Activated CD4-positive, alpha-beta T cell treated with anti-CD3 and anti-CD28 coated beads for 36 hours (primary cell): ENCODE measurements around the gene DCP1A. TPM values are rescaled to one million over a fixed set of nuclear protein-coding genes. Genes with fewer than 3 reads are reported as not detected.

Source experiments
- ATAC-seq: fragments of 200-7000 bp; cut with Tn5 transposase; one replicate; pipeline ENCODE4 v1.10.0; 2021; ENCODE audit warnings: mild to moderate bottlenecking, moderate library complexity
- CTCF ChIA-PET: fragments of 350-600 bp; sonication (Branson Sonifier 250); formaldehyde crosslinking; loops from one replicate; lab custom pipeline; 2021; ENCODE audit warnings: antibody characterized with exemption; lab: Charles Lee
- POLR2A ChIA-PET: fragments of 350-600 bp; sonication (Branson Sonifier 250); formaldehyde crosslinking; loops from one replicate; lab custom pipeline; 2021; ENCODE audit warnings: antibody characterized with exemption, inconsistent platforms; lab: Charles Lee
- DNase-seq: peaks from one replicate; pipeline ENCODE4 v3.0.0-alpha.2; 2020
- H3K27ac Mint-ChIP-seq: one replicate; pipeline ENCODE4 v1.8.0; 2021; ENCODE audit warnings: mixed read lengths
- H3K27me3 Mint-ChIP-seq: one replicate; pipeline ENCODE4 v1.8.0; 2021; ENCODE audit warnings: mixed read lengths
- H3K36me3 Mint-ChIP-seq: one replicate; pipeline ENCODE4 v1.8.0; 2021; ENCODE audit warnings: low read depth, mixed read lengths
- H3K4me1 Mint-ChIP-seq: one replicate; pipeline ENCODE4 v1.8.0; 2021; ENCODE audit warnings: mixed read lengths
- H3K4me3 Mint-ChIP-seq: one replicate; pipeline ENCODE4 v1.8.0; 2021; ENCODE audit warnings: mild to moderate bottlenecking, moderate library complexity, mixed read lengths
- H3K9me3 Mint-ChIP-seq: one replicate; pipeline ENCODE4 v1.8.0; 2021; ENCODE audit warnings: low read depth, mixed read lengths
- intact Hi-C, 2 experiments: fragments of 100-400 bp; cut with DNase I in 1 of 2; cut with micrococcal nuclease in 1 of 2; formaldehyde crosslinking; loops; one replicate each; pipeline versions ENCODE4 v1.14.2 to v1.15.1; 2022 to 2024; cut with DNase I, micrococcal nuclease
- total RNA-seq, 2 experiments: library from RNA; stranded (reverse); gene quantifications; one replicate each; pipeline ENCODE4 v1.2.3, GENCODE V29; 2021

DCP1A gene
- total RNA-seq, 2 experiments from 2014 or later = 33.4 to 41.9 TPM

DNA sequence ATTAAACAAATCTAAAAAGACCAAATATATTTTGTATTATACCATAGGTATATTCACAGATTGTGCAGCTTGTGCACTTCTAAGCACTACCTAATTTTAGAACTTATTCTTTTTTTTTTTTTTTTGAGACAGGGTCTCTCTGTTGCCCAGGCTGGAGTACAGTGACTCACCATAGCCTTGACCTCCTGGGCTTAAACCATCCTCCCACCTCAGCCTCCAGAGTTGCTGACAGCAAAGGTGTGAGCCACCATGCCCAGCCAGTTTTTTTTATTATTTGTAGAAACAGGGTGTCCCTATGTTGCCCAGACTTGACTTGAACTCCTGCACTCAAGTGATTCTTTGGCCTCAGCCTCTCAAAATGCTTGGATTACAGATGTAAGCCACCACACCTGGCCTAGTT lies 79.6 kb downstream of the DCP1A start:
- no peak for DNase-seq
- no peaks in the 10 kb centered on the region for H3K9me3 Mint-ChIP-seq
- no peak for ATAC-seq
- POLR2A ChIA-PET = no interaction called here
- H3K4me3 Mint-ChIP-seq = no peak overlapping the region
- no peak overlapping the region for H3K27ac Mint-ChIP-seq
- CTCF ChIA-PET = interaction anchor here (0.5 kb wide), 1 partner anchor 305 kb away, joined by 3 read pairs; no protein-coding TSS in a partner anchor
- H3K4me1 Mint-ChIP-seq = peaks cover 4% of the 10 kb centered on the region
- no peaks in the 10 kb centered on the region for H3K36me3 Mint-ChIP-seq
- intact Hi-C loops = no loop called here
- no peaks in the 10 kb centered on the region for H3K27me3 Mint-ChIP-seq

DNA sequence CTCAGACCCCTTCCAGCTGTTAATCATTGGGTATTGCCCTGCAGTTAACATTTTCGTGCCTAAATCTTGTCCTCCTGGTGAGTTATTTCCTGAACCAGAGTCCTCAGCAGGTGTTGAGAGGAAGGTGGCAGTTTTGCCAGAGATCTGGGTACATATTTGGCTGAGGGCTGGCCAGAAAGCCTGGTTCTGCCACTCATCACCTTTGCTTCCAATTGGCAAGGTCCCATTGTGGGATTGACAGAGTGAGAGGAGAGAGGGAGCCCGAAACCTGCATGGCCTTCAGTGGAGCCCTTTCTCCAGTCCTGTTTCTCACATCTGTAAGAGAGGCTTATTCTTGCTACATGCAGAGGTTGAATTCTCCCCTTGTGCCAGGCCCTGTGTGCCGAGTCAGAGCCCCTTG lies 82.6 kb downstream of the DCP1A start:
- ChIA-PET CTCF (no interaction called here), POLR2A (no interaction called here)
- H3K27ac Mint-ChIP-seq = no peak overlapping the region
- no peaks in the 10 kb centered on the region for H3K27me3 Mint-ChIP-seq
- no peaks in the 10 kb centered on the region for H3K9me3 Mint-ChIP-seq
- ATAC-seq = no peak
- no peak overlapping the region for H3K4me3 Mint-ChIP-seq
- DNase-seq = no peak
- H3K36me3 Mint-ChIP-seq = no peaks in the 10 kb centered on the region
- intact Hi-C loops = no loop called here
- H3K4me1 Mint-ChIP-seq = no peaks in the 10 kb centered on the region

DNA sequence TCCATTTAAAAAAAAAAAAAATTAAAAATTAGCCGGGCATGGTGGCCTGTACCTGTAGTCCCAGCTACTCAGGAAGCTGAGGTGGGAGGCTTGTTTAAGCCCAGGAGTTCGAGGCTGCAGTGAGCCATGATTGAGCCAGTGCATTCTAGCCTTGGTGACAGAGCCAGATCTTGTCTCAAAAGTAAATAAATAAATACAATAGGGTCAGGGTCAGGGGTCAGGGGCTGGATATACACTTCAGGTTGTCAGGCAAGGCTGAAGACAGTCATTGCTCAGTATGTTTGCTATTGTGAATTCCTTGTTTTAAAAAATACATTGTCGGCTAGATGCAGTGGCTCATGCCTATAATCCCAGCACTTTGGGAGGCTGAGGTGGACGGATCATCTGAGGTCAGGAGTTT lies 83.4 kb downstream of the DCP1A start:
- POLR2A ChIA-PET = no interaction called here
- intact Hi-C loops = no loop called here
- H3K9me3 Mint-ChIP-seq = no peaks in the 10 kb centered on the region
- no peaks in the 10 kb centered on the region for H3K36me3 Mint-ChIP-seq
- CTCF ChIA-PET = no interaction called here
- H3K27ac Mint-ChIP-seq = no peak overlapping the region
- DNase-seq (no peak), ATAC-seq (no peak)
- no peak overlapping the region for H3K4me3 Mint-ChIP-seq
- no peaks in the 10 kb centered on the region for H3K27me3 Mint-ChIP-seq
- H3K4me1 Mint-ChIP-seq = no peaks in the 10 kb centered on the region

DNA sequence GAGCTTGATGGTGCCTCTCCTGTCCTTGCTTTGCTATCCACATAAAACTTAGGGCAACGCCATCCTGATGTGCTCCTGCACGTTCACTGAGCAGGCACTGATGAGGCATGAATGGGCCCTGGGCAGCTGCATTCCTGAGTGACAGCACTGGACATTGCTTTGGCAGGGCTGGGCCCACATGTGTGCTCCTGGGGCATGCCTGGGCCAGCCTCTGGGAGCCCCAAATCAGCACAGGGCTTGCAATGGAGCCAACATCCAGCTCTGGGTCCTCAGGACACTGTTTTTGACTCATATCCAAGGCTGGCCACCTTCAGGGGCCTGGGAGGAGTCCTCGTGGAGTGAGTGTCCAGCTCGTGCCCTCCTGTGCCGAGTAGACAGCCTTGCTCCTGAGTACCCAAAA lies 85.6 kb downstream of the DCP1A start:
- intact Hi-C loops = no loop called here
- Mint-ChIP-seq H3K27ac (no peak overlapping the region), H3K4me3 (no peak overlapping the region), H3K36me3 (no peaks in the 10 kb centered on the region), H3K4me1 (no peaks in the 10 kb centered on the region), H3K9me3 (no peaks in the 10 kb centered on the region), H3K27me3 (no peaks in the 10 kb centered on the region)
- ATAC-seq (no peak), DNase-seq (no peak)
- ChIA-PET POLR2A (no interaction called here), CTCF (interaction anchor here (1.0 kb wide), 1 partner anchor 82 kb away, joined by 3 read pairs; no protein-coding TSS in a partner anchor)

DNA sequence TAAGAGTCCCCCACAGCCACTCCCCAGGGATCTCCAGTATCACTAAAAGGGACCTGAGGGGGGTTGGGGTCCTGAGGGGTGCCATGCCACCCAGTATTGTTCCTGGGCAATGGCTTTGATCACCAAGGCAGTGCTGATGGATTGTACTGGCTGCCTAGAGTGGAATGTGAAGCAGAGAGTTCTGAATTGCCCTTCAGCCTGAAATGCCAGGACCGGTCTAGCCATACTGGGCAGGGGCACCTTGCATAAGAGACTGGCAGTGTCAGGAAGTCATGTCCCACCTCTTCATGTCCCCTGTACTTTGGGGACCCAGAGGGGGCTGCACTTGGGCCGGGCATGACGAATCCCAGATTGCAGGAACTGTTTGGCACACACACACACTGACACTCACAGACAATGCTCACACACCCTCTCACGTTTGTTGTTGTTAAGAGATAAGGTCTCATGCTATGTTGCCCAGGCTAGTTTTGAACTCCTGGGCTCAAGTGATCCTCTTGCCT lies 87.0 kb downstream of the DCP1A start:
- no peaks in the 10 kb centered on the region for H3K36me3 Mint-ChIP-seq
- no peak overlapping the region for H3K27ac Mint-ChIP-seq
- ChIA-PET POLR2A (no interaction called here), CTCF (no interaction called here)
- intact Hi-C loops = no loop called here
- H3K4me3 Mint-ChIP-seq = no peak overlapping the region
- H3K4me1 Mint-ChIP-seq = no peaks in the 10 kb centered on the region
- no peaks in the 10 kb centered on the region for H3K27me3 Mint-ChIP-seq
- H3K9me3 Mint-ChIP-seq = no peaks in the 10 kb centered on the region
- DNase-seq (no peak), ATAC-seq (no peak)

DNA sequence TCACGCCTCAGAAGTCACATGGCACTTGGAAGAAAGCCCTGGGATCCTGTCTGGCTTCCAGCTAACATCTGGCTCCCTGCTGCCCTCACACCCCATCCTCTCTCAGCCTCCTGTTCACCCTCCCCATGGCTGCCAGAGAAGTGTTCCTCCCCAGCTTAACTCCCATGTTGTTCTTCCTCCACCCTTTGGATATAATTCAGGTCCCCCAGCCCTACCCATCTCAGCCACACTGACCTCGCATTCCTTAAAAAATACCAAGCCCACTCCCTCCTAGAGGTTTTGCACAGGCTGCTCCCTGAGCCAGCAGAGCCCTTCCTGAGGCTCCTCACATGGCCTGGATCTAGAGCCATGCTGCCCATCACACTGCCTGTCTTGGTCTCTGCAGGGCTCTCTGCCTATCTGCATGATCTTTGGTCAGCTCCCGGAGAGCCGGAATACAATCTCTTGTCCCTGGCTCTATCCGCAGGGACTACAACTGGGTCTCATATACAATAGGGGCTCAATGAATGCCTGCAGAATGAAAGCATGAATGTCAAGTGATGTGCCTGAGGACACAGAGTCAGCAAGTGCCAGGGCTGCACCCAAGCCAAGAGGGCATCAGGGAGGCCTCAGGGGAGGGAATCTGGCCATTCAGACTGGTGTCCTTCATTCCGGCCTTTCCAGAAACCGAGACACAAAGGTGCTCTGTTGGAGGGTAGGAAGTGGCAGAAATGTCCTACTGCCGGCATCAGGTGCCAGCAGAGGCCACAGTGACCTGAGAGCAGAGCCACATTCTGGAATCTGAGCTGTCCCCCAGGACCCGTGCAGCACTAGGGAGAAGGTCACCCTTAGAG lies 87.7 kb downstream of the DCP1A start:
- ATAC-seq = no peak
- Mint-ChIP-seq H3K4me3 (no peak overlapping the region), H3K36me3 (peaks cover 1% of the 10 kb centered on the region), H3K4me1 (no peaks in the 10 kb centered on the region), H3K27ac (no peak overlapping the region), H3K27me3 (no peaks in the 10 kb centered on the region), H3K9me3 (no peaks in the 10 kb centered on the region)
- no peak for DNase-seq
- POLR2A ChIA-PET = no interaction called here
- CTCF ChIA-PET = interaction anchor here (0.6 kb wide), 1 partner anchor 25 kb away, joined by 3 read pairs; no protein-coding TSS in a partner anchor
- intact Hi-C loops = loop anchor here in 1 of 2 experiments (5.0 kb wide), 2 partner anchors 152 to 633 kb away; partner anchors contain the start of gene SELENOK

DNA sequence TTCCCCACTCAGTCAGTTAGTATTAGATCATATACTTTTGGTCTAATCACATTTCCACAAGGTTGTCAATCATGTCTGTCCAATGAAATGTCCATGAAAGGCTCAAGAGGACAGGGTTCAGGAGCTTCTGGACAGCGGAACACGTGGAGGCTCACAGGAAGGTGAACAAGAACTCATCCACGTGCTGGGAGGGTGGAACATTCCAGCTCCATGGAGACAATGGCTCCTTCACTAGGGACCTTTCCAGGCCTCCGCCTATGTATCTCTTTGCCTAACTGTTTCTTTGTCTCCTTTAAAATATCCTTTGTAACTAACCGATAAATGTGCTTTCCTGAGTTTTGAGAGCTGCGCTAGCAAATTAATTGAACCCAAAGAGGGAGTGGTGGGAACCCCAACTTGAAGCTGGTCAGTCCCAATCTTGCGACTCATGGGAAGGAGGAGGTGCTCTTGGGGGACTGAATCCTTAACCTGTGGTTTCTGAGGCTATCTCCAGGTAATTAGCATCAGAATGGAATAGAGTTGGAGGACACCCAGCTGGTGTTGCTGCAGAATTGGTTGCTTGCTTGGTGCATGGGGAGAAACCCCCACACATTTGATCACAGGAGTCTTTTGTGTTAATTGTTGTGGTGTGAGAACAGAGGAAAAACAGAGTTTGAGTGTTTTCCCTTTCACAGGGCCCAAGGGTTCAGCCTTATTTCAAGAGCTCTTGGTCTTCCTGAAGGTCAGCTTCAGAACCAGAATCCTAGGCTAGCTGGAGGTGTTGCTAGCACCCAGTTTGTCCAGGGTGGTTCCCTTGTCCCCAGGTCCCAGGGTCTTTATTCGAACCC lies 88.5 kb downstream of the DCP1A start:
- POLR2A ChIA-PET = no interaction called here
- Mint-ChIP-seq H3K27me3 (no peaks in the 10 kb centered on the region), H3K36me3 (peaks cover 10% of the 10 kb centered on the region), H3K9me3 (no peaks in the 10 kb centered on the region), H3K27ac (no peak overlapping the region), H3K4me3 (no peak overlapping the region), H3K4me1 (peaks cover 4% of the 10 kb centered on the region)
- DNase-seq (no peak), ATAC-seq (no peak)
- intact Hi-C loops = loop anchor here in 1 of 2 experiments (5.0 kb wide), 2 partner anchors 152 to 633 kb away; partner anchors contain the start of gene SELENOK
- CTCF ChIA-PET = interaction anchor here (0.6 kb wide), 1 partner anchor 24 kb away, joined by 3 read pairs; no protein-coding TSS in a partner anchor

DNA sequence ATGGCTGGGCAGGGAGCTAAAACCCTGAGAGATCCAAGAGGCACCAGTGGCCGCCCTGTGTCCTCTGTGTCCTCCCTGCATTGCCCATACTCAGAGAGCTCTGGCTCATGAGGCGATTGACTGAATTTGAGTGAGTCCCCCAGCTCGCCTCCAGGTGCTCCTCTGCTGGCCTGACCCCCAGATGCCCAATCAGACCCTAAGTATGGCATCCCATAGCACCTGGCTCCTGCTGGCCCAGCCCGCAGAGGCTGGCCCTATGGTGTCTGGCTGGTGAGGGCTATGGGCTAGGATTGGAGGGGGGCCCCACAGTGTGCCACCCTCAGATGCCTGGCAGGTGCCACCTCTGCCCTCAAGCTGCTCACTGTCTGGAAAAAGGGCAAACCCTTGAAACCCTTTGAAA lies 89.9 kb downstream of the DCP1A start:
- no peak for DNase-seq
- Mint-ChIP-seq H3K9me3 (no peaks in the 10 kb centered on the region), H3K36me3 (peaks cover 18% of the 10 kb centered on the region), H3K27ac (no peak overlapping the region), H3K4me1 (peaks cover 18% of the 10 kb centered on the region), H3K27me3 (no peaks in the 10 kb centered on the region), H3K4me3 (no peak overlapping the region)
- ChIA-PET CTCF (interaction anchor here (0.7 kb wide), 1 partner anchor 147 kb away, joined by 4 read pairs; no protein-coding TSS in a partner anchor), POLR2A (no interaction called here)
- intact Hi-C loops = loop anchor here (2.0 to 5.0 kb wide), 4 partner anchors 150 to 635 kb away; partner anchors contain the start of genes SELENOK (in 2 of the 2) and SFMBT1 (in 1 of the 2)
- ATAC-seq = no peak

DNA sequence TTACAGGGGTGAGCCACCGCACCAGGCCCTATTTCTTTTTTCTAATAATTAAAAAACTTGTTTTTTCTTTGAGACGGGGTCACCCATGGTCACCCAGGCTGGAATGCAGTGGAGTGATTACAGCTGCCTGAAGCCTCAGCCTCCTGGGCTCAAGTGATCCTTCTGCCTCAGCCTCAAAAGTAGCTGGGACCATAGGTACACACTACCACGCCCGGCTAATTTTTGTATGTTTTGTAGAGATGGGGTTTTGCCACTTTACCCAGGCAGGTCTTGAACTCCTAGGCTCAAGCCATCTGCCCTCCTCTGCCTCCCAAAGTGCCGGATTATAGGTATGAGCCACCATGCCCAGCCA lies 90.7 kb downstream of the DCP1A start:
- no peak overlapping the region for H3K27ac Mint-ChIP-seq
- DNase-seq = no peak
- H3K9me3 Mint-ChIP-seq = no peaks in the 10 kb centered on the region
- peaks cover 21% of the 10 kb centered on the region for H3K36me3 Mint-ChIP-seq
- intact Hi-C loops = loop anchor here (1.0 to 5.0 kb wide), 7 partner anchors 31 to 636 kb away; partner anchors contain the start of genes SELENOK (in 2 of the 2), DCP1A (in 1 of the 2), PRKCD (in 1 of the 2) and SFMBT1 (in 1 of the 2)
- no peak for ATAC-seq
- peaks cover 26% of the 10 kb centered on the region for H3K4me1 Mint-ChIP-seq
- peak overlapping the region; percentile 87 for H3K4me3 Mint-ChIP-seq
- no peaks in the 10 kb centered on the region for H3K27me3 Mint-ChIP-seq
- ChIA-PET POLR2A (no interaction called here), CTCF (no interaction called here)

DNA sequence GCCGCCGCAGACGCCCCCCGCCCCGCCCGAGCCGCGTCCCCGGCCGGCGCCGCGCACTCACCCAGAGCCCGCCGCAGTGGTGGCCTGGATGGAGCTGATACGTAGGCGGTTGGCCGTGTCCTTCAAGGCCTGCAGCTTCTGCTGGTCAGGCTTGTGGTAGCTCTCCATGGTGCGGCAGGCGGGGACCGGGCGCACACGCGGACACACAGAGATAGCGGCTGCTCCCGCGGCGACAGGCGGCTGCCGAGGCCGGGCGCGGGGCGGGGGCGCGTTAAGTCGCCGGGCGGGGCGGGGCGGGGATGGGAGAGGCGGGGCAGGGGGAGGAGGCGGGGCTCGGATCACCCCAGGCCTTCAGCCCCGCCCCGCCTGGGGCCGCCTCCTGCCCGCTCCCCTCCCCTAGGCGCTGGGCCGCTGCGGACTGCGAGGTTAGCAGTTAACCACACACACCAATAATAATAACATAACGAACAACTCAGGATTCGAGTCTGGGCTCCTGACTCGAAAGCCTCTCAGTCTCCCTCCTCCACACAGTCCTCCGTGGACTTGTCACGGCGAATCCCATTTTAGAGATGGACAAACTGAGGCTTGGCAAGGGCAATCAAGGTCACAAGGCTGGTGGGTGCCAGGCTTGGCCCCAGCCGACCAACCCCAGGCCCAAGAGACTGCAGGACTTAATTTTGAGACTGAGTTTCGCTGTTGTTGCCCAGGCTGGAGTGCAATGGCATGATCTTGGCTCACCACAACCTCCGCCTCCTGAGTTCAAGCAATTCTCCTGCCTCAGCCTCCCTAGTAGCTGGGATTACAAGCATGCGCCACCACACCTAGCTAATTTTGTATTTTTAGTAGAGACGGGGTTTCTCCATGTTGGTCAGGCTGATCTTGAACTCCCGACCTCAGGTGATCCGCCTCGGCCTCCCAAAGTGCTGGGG lies 91.3 kb downstream of the DCP1A start, which contains the start of gene TKT:
Gene TKT (minus strand): TSS at position 248 of the 929 bp plus-strand sequence. CDS start 80 bp downstream, at position 168.
- Mint-ChIP-seq H3K27me3 (no peaks in the 10 kb centered on the region), H3K9me3 (no peaks in the 10 kb centered on the region), H3K4me3 (peak within 1 kb of the TSS; percentile 87), H3K27ac (peak within 1 kb of the TSS; percentile 53), H3K4me1 (peaks cover 32% of the 10 kb centered on the region), H3K36me3 (peaks cover 21% of the 10 kb centered on the region)
- ChIA-PET POLR2A (no interaction called here), CTCF (interaction anchor here (2.0 kb wide), 1 partner anchor 60 kb away, joined by 6 read pairs; no protein-coding TSS in a partner anchor)
- intact Hi-C loops = loop anchor here (1.0 to 5.0 kb wide), 8 partner anchors 31 to 636 kb away; partner anchors contain the start of genes SELENOK (in 2 of the 2), DCP1A (in 1 of the 2), PRKCD (in 1 of the 2) and RFT1 (in 1 of the 2)
- peak; percentile 92 for DNase-seq
- peak; percentile 85 for ATAC-seq
